Vagina (tissue), 2 donors: Measurements from ENCODE around the gene TNFRSF18.

ENCODE experiments used
- POLR2A ChIP-seq, 2 donors: fragments of 450-650 bp; IDR thresholded peaks; one replicate each; pipeline ENCODE4 v1.6.1; 2017; ENCODE audit warnings: antibody characterized with exemption in 2 of 2, mild to moderate bottlenecking in 2 of 2, moderate library complexity in 2 of 2
- TF ChIP-seq, protein P1 (sequence below), 3 experiments: fragments of 450-650 bp in 2 of 3; fragments of 200-600 bp in 1 of 3; sonication (generic) in 1 of 3; IDR thresholded peaks; one replicate each; pipeline ENCODE4 v1.5.1; 2017 to 2019; ENCODE audit warnings: antibody characterized with exemption in 3 of 3, mild to moderate bottlenecking in 2 of 3, moderate library complexity in 2 of 3

DNA sequence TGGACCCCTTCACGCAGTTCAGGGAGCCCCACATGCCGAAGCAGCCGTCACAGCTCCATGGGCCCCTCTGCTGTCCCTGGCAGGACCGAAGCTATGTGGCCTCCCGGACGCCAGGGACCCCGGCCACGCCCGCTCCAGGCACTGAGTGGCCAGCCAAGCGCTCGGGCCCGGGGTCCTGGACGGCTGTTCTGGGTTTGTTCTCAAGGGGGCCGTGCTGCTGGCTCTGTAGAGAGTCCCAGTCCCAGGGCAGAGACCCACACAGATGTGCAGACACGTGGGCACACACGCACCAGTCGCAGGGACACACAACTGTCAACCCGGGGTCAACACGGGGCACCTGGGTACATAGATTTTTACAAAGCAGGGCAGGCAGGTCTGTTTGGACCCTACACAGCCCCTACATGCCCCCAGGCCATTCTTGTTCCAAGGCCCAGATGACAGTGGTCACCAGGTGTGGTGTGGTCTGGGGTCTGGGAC, 32.3 kb upstream of the TNFRSF18 start:
- TF ChIP-seq POLR2A (IDR thresholded peaks at IDR 0.05) = no peak
- TF ChIP-seq, protein P1, sequence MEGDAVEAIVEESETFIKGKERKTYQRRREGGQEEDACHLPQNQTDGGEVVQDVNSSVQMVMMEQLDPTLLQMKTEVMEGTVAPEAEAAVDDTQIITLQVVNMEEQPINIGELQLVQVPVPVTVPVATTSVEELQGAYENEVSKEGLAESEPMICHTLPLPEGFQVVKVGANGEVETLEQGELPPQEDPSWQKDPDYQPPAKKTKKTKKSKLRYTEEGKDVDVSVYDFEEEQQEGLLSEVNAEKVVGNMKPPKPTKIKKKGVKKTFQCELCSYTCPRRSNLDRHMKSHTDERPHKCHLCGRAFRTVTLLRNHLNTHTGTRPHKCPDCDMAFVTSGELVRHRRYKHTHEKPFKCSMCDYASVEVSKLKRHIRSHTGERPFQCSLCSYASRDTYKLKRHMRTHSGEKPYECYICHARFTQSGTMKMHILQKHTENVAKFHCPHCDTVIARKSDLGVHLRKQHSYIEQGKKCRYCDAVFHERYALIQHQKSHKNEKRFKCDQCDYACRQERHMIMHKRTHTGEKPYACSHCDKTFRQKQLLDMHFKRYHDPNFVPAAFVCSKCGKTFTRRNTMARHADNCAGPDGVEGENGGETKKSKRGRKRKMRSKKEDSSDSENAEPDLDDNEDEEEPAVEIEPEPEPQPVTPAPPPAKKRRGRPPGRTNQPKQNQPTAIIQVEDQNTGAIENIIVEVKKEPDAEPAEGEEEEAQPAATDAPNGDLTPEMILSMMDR (IDR thresholded peaks at IDR 0.05) = no peak
